ENCODE measurements around the gene C15orf61. TPM values are rescaled to one million over a fixed set of nuclear protein-coding genes. Genes with fewer than 3 reads are reported as not detected.

The C15orf61 gene
- total and polyA plus RNA-seq, 2 of the 13 experiments (the other 11 are each of a cell fraction or from before 2014, with no cell fraction given): 2.1 to 6.6 TPM

DNA sequence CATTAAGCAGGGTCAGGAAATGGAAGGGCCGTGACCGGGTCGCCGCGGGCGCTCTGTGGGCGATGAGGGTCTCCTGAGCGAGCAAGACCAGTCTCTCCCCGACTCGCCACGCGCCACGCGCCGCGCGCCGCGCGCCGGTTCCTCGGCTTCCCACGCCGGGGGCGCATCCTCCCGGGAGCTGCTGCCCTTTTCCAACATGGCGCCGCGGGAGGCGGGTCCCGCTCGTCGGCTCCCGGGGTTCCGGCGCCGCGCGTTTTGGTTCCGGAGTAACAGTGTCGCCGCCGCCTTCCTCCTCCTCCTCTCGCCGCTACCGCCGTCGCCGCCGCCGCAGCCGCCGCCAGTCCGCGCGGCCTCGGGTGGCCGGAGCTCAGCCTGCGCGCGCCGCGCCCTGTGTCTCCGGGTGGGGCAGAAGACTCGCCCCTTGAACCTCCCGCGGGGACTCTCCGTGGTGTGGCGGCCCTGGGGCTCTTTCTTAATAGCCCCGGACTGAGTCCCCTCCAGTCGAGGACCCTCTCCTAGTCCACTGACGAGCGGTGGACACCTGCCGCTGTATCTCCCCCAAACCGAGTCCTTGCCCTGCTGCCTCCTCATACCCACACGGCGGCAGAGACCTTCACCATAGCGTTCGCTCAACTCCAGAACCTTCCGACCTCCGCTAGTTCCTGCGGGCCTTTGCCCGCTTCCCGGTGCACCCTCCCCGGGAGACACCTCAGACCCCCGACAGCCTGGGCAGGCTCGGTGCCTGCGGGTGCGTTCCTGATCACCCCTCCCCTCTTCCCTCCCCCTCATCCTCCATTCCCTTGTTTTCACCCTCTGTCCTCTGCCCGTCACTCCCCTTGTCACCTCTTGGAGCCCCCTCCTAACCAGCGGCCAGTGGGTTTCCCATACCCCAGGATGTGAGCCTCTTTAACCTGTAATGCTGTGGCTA, 21.8 kb downstream of the C15orf61 start, which contains the start of gene MAP2K5 (continued):
- 0 out of 2 replicates have a peak, but pooled peaks have one; percentile 31 for TF ChIP-seq FOXP4 (CRISPR knock-in tag; IDR thresholded peaks at IDR 0.05)
- no peak for TF ChIP-seq ZNF646 (CRISPR knock-in tag; IDR thresholded peaks at IDR 0.05)
- TF ChIP-seq ZBTB1 (CRISPR knock-in tag; IDR thresholded peaks at IDR 0.05; ENCODE audit: borderline replicate concordance): no peak
- TF ChIP-seq, protein P1, sequence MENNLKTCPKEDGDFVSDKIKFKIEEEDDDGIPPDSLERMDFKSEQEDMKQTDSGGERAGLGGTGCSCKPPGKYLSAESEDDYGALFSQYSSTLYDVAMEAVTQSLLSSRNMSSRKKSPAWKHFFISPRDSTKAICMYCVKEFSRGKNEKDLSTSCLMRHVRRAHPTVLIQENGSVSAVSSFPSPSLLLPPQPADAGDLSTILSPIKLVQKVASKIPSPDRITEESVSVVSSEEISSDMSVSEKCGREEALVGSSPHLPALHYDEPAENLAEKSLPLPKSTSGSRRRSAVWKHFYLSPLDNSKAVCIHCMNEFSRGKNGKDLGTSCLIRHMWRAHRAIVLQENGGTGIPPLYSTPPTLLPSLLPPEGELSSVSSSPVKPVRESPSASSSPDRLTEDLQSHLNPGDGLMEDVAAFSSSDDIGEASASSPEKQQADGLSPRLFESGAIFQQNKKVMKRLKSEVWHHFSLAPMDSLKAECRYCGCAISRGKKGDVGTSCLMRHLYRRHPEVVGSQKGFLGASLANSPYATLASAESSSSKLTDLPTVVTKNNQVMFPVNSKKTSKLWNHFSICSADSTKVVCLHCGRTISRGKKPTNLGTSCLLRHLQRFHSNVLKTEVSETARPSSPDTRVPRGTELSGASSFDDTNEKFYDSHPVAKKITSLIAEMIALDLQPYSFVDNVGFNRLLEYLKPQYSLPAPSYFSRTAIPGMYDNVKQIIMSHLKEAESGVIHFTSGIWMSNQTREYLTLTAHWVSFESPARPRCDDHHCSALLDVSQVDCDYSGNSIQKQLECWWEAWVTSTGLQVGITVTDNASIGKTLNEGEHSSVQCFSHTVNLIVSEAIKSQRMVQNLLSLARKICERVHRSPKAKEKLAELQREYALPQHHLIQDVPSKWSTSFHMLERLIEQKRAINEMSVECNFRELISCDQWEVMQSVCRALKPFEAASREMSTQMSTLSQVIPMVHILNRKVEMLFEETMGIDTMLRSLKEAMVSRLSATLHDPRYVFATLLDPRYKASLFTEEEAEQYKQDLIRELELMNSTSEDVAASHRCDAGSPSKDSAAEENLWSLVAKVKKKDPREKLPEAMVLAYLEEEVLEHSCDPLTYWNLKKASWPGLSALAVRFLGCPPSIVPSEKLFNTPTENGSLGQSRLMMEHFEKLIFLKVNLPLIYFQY (CRISPR knock-in tag; IDR thresholded peaks at IDR 0.05; ENCODE audit: borderline replicate concordance): no peak
- TF ChIP-seq ZNF362 (CRISPR knock-in tag; IDR thresholded peaks at IDR 0.05; ENCODE audit: borderline replicate concordance): no peak
- TF ChIP-seq PITX1 (CRISPR knock-in tag; IDR thresholded peaks at IDR 0.05): no peak
- no peak; the same call in 1 of the 2 replicates for TF ChIP-seq ZNF264 (CRISPR knock-in tag; IDR thresholded peaks at IDR 0.05)
- 0 out of 2 replicates have a peak, but pooled peaks have one; percentile 33 for TF ChIP-seq ZNF180 (CRISPR knock-in tag; IDR thresholded peaks at IDR 0.05; ENCODE audit: borderline replicate concordance, low read depth)
- TF ChIP-seq ZNF674 (CRISPR knock-in tag; IDR thresholded peaks at IDR 0.05; ENCODE audit: low read depth): no peak
- no peak for TF ChIP-seq HDAC6 (IDR thresholded peaks at IDR 0.05; ENCODE audit: low read depth, low read length)
- TF ChIP-seq ZBTB8A (CRISPR knock-in tag; IDR thresholded peaks at IDR 0.05; ENCODE audit: borderline replicate concordance, low read depth): no peak
- no peak for TF ChIP-seq TP53 (CRISPR knock-in tag; conservative IDR thresholded peaks at IDR 0.05)
- TF ChIP-seq ZNF850 (CRISPR knock-in tag; conservative IDR thresholded peaks at IDR 0.05): no peak
- no peak for TF ChIP-seq TOPORS (CRISPR knock-in tag; IDR thresholded peaks at IDR 0.05)
